SHP77 treated with DMSO at 0.1 percent for 48 hours (cell line): ENCODE results near the gene ZNF740.
"Not testable (repeated sequence)": the region's sequence is repeated elsewhere in the genome, so short reads cannot be mapped to it uniquely, and the experiment has no call there.

ENCODE experiments used
- DNase-seq: peaks from one replicate; lab custom pipeline; 2025; lab: John Stamatoyannopoulos, UW

Gene ZNF740, protein sequence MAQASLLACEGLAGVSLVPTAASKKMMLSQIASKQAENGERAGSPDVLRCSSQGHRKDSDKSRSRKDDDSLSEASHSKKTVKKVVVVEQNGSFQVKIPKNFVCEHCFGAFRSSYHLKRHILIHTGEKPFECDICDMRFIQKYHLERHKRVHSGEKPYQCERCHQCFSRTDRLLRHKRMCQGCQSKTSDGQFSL

DNA sequence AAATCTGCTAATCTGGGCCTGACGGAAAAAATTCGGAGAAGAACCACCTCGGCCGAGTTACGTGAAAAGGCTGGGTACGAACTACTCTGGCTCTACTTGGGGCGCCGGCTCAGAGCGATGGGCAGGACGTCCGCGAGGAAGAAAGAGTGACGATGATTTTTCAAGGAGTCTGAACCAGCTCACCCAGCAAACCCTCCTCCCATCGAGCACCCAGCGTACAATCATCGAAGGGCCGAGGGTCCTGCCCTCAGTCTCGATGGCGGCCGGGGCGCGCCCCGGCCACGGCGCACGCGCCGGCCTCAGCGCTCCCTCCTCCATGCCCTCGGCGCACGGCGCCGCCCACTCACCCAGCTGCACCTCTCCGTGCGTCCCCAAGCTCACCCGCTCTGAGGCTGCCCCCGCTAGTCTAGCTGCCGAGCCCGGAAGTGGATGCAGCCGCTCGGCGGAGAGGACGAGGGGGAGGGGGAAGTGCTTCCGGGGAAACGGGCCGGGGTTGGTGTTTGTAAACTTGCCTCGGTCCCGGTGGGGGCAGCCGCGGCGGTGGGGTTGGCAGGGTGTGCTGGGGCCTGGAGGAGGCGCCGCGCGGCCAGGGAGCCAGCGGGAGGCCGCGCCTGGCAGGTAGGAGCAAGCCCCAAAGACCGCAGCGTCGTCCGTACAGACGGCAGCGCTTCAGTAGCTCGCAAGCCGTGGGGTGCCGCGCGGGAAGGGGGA lies at the start of gene ZNF740, which contains the start of gene CSAD:
ZNF740 (plus strand) TSS at position 503 of the 711 bp plus-strand sequence. CDS start 1,262 bp downstream, outside the sequence.
CSAD (minus strand) TSS at position 706 of the 711 bp plus-strand sequence. CDS start 7,455 bp downstream, outside the sequence.
- peak; percentile 91 for DNase-seq

DNA sequence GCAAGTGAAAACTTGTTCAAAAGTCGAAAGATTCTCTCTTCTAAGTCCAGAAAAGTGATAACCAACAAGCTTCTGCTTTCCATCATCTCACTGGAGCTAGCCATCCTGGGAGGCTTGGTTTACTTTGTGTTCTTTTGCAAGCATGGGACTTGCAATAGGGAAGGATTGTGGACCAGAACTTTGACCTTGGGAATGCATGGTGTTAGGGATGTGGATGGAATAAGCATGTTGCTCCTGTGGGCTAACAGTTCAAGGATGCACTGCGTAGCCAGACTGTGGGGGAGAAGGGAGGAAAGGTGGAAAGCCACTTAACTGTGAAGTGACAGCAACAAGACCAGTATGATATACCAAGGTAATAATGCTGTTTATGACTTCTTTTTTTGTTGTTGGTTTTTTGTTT lies 48.7 kb upstream of the ZNF740 start:
- no peak for DNase-seq

DNA sequence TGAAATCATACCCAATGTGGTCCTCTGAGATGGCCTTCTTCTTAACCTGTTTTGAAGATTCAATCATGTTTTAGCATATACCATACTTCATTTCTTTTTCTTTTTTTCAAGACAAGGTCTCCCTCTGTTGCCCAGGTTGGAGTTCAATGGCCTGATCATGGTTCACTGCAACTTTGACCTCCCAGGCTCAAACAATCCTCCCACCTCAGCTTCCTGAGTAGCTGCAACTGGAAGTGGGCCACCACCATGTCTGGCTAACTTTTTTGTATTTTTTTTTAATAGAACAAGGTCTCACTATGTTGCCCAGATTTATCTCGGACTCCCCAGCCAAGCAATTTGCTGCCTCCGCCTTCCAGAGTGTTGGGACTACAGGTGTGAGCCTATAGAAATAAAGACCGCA lies 46.8 kb upstream of the ZNF740 start:
- no peak for DNase-seq

DNA sequence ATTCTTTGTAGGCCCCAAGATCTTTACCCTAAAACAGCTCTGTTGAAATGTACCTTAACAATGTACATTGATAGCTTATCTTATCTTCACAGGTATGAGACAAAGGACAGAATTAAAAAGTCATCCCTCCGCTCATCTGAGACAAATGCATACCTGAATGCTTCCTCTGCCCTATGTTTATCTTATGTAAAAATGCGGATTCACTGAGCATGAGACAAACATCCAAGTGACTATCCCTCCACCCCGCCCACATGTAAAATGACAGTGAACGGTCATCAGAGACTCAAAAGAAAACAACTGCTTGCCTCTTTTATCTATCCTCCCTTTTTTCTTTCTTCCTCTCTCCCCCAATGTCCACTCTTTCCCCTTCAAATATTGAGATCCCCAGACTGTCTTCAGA lies 37.2 kb upstream of the ZNF740 start:
- no peak for DNase-seq

DNA sequence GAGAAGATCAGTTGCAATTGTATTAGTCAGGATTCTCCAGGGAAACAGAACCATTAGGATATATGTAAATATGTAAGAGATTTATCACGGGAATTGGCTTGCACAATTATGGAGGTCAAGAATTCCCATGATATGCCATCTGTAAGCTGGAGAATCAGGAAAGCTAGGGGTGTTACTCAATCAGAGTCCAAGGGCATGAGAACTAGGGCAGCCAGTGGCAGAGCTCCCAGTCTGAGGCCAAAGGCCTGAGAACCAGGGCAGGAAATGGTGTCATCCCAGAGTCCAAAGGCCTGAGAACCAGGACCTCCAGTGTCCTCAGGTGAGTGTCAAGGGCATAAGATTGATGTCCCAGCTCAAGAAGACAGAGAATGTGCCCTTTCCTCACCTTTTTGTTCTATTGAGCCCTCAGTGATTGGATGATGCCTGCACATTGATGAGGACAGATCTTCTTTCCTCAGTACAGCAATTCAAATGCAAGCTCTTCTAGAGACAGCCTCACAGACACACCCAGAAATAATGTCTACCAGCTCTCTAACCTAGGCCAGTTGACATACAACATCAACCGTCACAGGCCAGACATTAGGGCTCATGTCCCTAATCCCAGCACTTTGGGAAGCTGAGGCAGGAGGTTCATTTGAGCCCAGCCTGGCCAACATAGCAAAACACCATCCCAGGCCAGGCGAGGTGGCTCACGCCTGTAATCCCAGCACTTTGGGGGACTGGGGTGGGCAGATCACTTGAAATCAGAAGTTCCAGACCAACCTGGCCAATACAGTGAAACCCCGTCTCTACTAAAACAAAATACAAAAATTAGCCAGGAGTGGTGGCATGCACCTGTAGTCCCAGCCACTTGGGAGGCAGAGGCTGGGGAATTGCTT lies 34.9 kb upstream of the ZNF740 start:
- no peak for DNase-seq

DNA sequence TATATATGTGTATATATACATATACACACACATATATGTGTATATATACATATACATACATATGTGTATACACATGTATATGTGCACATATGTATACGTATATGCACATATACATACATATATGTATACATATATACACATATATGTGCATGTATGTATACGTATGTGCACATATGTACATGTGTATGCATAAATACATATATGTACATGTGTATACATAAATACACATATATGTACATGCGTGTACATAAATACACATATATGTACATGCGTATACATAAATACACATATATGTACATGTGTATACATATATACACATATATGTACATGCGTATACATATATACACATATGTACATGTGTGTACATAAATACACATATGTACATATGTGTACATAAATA lies 33.3 kb upstream of the ZNF740 start:
- no peak for DNase-seq

DNA sequence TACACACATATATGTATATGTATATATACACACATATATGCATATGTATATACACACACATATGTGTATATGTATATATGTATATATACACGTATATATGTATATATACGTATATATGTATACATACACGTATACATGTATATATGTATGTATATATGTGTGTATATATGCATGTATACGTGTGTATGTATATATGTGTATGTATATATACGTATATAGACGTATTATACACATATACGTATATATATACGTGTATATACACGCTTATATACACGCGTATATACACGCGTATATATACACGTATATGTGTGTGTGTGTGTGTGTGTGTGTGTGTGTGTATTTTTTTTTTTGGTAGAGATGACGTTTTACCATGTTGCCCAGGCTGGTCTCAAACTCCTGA lies 32.9 kb upstream of the ZNF740 start:
- DNase-seq = no peak

DNA sequence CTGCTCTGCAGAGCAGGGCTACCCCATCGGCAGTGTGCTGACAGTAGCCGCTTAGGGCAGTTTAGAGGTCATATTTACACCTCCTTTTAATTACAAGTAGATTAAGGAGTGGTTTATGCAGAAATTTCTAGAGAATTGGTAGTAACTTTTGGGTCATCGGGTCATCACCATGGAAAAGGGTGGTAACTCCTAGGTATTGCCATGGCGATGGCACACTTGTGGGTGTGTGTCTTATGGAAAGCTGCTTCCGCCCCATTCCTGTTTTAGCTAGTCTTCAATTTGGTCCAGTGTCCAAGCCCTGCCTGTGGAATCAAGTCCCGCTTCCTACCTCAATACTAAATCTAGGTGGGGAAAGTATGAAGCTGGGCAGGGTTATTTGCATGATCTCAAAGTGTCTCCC lies 29.5 kb upstream of the ZNF740 start:
- no peak for DNase-seq

DNA sequence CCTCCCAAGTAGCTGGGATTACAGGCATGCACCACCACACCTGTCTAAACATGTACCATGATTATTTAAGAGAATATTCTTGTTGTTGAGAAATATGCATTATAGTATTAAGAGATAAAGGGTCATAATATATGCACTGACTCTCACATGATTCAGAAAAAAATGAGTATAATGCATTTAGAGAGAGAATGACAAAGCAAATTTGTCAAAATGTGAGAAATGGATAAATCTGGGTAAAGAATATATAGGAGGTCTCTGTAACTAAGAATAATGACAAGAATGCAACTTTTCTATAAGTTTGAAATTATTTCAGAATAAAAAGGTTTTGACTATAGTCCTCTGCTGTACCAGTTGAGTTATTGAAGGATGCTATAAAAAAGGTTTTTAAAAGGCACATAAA lies 28.1 kb upstream of the ZNF740 start:
- no peak for DNase-seq

DNA sequence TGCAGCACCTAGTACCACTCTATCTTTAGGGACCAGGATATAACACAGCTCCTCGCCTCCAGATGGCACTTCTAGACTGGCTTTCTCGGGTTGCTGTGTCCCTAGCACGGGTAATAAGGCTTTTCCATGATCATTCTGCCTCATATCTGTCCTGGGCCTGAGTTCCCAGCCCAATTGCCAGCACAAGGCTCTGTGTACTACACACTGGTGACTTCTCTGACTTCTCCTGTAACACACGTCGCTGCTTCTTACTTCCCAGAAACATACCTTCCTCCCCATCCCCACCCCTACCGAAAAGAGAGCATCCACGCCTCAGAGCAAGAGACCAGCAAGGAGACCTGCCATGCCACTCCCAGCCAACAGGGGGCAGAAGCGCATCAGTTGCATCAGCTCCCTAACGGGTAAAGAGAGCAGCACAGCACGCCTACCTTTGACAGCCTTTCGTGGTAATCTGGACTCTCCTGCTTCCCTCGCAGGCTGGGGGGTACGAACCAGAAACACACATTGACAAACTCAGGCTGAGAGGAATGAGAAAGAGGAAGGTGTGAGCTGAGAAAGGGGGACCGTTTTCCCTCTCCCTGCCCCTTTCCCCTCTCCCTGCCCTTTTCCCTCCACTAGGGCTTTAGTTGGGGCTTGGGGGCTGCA lies 21.2 kb upstream of the ZNF740 start:
- DNase-seq = peak; percentile 51

DNA sequence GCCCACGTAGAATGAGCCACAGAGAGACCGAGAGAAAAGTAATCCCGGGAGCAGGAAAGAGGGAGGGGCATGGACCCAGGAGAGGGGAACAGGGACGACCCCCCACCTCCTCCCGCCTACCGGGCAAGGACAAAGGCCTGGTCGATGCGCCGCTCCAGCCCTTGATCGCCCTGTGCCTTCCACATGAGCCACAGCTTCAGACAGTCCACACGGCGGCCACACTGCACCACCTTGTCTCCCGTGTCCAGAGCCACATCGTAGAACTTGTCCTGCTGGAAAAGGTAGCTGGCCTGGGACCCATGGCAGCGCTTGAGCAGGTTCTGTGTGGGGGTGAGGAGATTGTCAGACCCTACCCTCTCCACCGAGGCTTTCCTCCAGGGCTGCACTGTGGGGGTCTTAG lies 20.5 kb upstream of the ZNF740 start:
- DNase-seq = no peak

DNA sequence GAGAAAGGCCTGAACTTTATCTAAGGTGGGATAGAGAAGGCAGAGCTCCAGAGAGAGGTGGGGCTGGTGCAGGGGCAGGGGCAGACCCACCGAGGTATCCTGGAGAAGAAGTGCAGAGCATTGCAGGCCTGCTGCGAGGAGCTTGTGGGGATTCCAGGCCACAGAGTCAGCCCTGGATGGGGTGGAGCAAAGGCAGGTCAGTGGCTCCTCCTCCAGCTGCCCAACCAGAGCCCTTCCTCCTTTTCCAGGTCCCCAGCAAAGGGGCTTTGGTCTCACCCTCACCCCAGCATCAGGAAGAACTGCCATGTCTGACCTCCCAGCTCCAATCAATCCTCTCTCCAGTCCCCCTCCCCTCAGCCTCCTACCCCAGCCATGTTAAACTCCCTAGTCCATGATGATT lies 19.8 kb upstream of the ZNF740 start:
- no peak for DNase-seq

DNA sequence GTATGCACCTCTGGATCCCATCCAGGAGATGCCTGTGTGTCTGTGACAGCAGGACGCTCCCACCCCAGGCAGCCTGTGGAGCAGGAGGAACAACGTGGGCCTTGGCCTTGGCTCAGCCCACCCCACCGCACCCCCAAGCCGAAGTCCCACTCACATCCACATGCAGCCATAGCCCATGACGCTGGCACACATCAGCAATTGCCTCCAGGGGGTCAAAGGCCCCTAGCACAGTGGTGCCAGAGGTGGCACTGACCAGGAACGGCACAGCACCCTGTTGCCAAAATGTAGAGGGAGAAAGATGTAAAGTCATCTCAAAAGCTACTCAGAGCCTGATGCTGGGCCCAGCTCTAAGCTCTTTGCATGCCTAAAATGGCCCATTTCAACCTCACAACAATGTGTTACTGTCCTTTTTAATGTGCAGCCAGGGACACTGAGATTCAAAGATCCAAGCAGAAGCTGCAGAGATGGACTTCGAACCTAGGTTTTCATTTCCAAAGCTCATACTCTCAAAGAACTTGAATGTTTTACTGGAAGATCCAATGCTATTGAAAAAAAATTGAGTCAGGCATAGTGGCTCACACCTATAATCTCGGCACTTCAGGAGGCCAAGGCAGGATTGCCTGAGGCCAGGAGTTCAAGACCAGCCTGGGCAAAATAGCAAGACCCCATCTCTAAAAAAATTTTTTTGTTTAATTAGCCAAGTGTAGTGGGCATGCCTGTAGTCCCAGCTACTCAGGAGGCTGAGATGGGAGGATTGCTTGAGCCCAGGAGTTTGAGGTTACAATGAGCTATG lies 19.2 kb upstream of the ZNF740 start:
- DNase-seq = no peak

DNA sequence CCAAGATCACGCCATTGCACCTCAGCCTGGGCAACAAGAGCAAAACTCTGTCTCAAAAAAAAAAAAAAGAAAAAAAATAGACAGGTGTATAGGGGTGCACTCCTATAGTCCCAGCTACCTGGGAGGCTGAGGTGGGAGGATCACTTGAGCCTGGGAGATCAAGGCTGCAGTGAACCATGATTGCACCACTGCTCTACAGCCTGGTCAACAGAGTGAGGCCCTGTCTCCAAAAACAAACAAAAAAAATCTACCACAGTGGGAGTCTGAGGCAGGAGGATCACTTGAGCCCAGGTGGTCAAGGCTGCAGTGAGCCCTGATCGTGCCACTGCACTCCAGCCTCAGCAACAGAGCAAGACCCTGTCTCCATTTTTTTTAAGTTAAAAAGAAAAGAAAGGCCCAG lies 17.5 kb upstream of the ZNF740 start:
- DNase-seq = not testable (repeated sequence)

DNA sequence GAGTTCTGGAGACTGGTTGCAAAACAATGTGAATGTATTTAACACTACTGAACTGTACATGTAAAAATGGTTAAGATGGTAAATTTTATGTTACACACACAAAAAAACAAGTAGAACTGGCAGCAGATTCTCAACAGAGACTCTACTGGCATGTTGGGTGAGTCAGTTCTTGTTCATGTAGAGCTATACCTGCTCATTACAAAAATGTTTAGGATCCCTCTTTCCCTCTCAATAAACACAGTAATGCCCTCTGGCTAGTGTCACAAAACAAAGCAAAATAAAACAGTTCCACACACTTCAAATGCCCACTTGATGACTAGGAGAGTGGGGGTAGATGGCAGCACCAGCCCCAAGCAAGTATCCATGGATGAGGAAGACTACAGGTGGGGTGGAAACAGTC lies 13.7 kb upstream of the ZNF740 start:
- DNase-seq = no peak

DNA sequence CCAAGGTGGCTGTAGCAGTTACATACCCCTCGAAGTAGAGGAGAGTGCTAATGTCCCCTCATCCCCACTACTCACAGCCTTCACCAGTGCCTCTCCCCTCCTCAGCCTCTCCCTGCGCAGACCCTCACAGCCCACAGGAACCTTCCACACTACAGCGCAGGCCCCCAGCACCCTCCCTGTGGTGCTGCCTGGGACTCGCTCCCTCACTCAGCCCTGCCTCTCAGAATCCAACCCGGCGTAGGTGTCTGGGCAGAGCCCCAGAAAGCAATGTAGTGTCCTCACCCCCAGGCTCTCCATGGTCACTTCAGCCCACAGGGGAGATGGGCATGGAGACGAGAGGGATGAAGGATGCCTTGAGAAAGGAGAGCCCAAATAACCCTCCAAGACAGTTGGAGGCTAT lies 10.9 kb upstream of the ZNF740 start:
- DNase-seq = no peak

DNA sequence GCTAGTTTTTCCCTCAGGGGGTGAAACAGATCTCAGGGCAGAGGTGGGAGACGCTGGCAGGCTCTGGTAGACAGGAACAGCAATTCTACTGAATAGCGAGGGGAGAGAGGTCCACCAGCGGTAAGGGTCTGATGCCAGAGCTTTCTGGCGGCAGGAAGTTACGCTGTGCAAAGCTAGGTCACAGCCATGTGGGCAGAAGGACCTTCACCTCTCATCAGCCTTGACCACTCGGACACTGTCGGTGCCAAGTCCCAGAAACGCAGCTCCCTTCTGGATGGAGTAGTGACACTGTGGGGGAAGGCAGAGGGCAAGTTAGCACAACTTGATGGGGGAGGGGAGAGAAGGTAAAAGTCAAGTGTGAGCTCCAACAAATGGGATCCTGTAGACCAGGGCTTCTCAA lies 10.3 kb upstream of the ZNF740 start:
- no peak for DNase-seq

DNA sequence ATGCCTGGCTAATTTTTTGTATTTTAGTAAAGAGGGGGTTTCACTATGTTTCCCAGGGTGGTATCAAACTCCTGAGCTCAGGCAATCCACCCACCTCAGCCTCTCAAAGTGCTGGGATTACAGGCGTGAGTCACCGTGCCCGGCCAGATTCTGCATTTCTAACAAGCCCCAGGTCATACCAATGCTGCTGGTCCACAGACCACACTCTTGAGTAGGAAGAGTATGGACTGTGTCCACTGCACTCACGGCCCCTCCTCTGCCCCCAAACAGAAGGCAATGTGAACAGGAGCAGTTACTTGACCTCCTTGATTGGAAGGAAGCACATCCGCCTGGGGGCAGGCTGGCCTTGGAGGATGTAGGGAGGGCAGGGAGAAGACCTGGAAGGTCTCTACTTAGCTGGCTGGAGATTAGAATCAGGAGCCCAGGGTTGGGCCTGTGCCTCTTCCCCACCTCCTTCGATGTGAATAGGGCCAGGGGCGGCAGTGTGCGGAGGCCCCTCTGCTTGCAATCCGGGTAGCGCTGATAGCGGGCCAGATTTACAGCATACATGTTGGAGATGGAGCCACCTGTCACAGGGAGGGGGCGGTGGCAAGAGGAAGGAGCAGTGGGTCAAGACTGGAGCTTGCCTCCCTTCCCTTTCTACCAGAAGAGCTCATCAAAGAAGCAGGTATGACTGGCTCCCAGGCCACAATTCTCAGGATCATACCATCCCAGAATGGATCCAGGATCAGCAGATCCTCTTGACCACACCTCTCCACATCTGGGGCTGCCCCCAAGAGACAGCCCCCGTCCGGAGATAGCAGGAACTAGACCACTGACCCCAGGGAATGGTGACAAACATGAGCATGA lies 9.4 kb upstream of the ZNF740 start:
- no peak for DNase-seq

DNA sequence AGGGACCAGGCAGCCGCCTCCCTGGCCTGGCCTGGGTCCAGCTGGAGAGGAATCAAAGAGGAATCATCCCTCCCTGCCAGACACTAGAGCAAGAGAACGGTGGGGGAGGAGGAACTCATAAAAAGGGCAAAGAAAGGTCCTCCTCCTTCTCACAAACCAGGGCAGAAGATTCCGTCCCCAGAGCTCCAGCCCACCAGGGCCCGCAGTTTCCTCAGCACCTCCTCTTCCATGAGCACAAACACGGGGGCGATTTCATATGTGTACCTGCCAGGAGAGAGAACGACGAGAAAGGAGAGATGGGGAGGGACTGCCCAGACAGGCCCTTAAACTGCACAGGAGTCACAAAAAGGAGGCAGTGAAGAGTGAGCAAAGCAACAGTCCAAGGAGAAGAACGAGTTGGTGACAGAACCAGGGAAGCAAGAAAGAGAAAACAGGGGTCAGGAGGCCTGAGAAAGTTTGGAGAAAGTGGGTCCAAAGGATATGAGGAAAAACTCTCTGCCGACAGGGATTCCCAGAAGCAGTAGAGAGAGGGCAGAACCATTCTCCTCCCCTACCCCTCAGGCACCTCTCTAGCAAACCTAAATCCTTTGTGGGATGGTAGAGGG lies 8.7 kb upstream of the ZNF740 start:
- DNase-seq = no peak

DNA sequence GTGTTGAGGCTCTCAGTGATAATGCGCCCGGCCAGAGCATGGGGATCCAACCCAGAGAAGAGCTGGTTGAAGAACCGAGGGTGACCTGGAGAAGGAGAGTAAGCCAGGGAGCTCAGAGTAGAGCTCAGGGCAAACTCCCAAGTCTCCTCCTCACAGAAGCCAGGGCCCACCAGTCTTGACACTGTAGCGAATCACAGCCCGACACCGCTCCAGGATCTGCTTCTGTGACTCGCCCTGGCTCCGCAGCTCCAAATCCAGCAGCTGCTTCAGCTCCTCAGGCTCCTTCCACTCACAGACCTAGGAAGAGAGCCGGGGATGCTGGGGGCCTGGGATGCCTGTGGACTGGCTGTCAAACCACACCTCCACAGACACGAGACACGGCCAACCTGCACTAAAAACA lies 8.2 kb upstream of the ZNF740 start:
- no peak for DNase-seq
